Suprapubic skin (tissue), 4 donors: ENCODE data around the gene C8G. TPM values are rescaled to one million over a fixed set of nuclear protein-coding genes. Genes with fewer than 3 reads are reported as not detected.

Experiments
- DNase-seq, 2 donors: peaks; one replicate each; pipeline ENCODE4 v3.0.0-alpha.2; 2019; ENCODE audit warnings: low spot score in 2 of 2
- H3K27ac ChIP-seq: fragments of 200-600 bp; sonication (generic); one replicate; pipeline ENCODE4 v1.5.1; 2019
- H3K27me3 ChIP-seq: fragments of 200-600 bp; sonication (generic); one replicate; pipeline ENCODE4 v1.5.1; 2019
- H3K36me3 ChIP-seq: fragments of 200-600 bp; sonication (generic); one replicate; pipeline ENCODE4 v1.5.1; 2019
- H3K4me1 ChIP-seq: fragments of 200-600 bp; sonication (generic); one replicate; pipeline ENCODE4 v1.5.1; 2019
- H3K4me3 ChIP-seq: fragments of 200-600 bp; sonication (generic); one replicate; pipeline ENCODE4 v1.5.1; 2019; ENCODE audit warnings: mild to moderate bottlenecking
- H3K9me3 ChIP-seq: fragments of 200-600 bp; sonication (generic); one replicate; pipeline ENCODE4 v1.5.1; 2019
- EP300 ChIP-seq: sonication (generic); formaldehyde crosslinking; IDR thresholded peaks from one replicate; pipeline ENCODE4 v1.6.1; 2017; ENCODE audit warnings: antibody characterized with exemption
- POLR2A ChIP-seq, 2 donors: fragments of 450-650 bp; IDR thresholded peaks; one replicate each; pipeline ENCODE4 v1.6.1; 2017; ENCODE audit warnings: antibody characterized with exemption in 2 of 2, mild to moderate bottlenecking in 2 of 2, moderate library complexity in 2 of 2
- POLR2AphosphoS5 ChIP-seq, 3 donors: sonication (generic); formaldehyde crosslinking; IDR thresholded peaks; one replicate each; pipeline ENCODE4 v1.6.1; 2017; ENCODE audit warnings: antibody characterized with exemption in 3 of 3
- WGBS: methylation state at CpG from one replicate; pipeline ENCODE4 v1.1.5; 2018; 5-methylcytosine and 5-hydroxymethylcytosine counted together
- total RNA-seq, 4 donors: library from RNA; depleted of rRNA; stranded (reverse); fragments of >200 nt; gene quantifications; one replicate each; pipeline ENCODE4 v1.1.0, GENCODE V29; 2016
- TF ChIP-seq, protein P1 (sequence below), 2 donors: fragments of 200-600 bp in 1 of 2; fragments of 450-650 bp in 1 of 2; sonication (generic) in 1 of 2; IDR thresholded peaks; one replicate each; pipeline ENCODE4 v1.5.1; 2016 to 2019; ENCODE audit warnings: antibody characterized with exemption in 2 of 2, mild to moderate bottlenecking in 1 of 2, moderate library complexity in 1 of 2

The C8G gene
- total RNA-seq, 4 donors from 2014 or later: 2.7 TPM; not detected in 3

DNA sequence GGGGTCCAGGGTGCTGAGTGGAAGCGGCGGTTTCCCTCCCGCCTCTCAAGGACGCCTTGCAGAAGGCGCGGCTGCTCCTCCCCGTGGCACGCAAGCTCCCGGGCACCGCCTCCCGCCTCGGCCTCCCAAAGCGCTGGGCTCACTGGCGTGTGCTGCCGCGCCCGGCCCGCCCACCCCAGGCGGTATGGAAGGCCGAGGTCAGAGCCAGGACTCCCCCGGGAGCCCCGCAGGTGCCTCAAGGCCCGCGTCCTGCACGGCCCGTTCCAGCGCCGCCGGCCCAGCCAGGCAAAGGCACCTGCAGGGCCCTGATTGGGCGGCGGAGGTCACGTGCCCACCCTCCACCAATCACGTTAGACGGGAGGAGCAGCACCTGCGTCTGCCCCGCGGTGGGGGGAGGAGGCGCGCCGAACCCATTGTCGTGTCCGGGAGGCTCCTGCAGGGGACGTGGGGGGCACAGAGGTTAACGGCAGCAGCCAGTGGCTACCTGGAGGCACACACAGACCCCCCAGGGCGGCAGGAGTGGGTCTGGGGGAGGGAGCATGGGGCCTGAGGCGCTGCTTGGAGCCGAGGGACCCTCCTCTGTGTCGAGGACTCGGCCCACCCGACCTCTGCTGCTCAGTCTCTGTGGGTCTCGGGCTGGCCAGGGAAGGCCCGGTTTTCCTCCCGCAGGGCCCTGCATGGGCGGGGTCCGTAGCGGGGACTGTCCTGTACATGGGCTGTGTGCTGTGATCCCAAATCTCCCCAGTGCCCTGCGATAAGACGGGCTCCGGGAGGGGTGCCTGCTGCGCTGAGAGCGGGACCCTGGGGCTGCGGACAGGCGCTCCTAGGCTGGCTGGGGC is 5.0 kb downstream of the C8G start:
- peak overlapping the region; percentile 49 for H3K27ac ChIP-seq
- peaks cover 34% of the 10 kb centered on the region for H3K4me1 ChIP-seq
- H3K9me3 ChIP-seq: no peaks in the 10 kb centered on the region
- H3K27me3 ChIP-seq: no peaks in the 10 kb centered on the region
- peak; percentile 97 for DNase-seq
- TF ChIP-seq, protein P1, sequence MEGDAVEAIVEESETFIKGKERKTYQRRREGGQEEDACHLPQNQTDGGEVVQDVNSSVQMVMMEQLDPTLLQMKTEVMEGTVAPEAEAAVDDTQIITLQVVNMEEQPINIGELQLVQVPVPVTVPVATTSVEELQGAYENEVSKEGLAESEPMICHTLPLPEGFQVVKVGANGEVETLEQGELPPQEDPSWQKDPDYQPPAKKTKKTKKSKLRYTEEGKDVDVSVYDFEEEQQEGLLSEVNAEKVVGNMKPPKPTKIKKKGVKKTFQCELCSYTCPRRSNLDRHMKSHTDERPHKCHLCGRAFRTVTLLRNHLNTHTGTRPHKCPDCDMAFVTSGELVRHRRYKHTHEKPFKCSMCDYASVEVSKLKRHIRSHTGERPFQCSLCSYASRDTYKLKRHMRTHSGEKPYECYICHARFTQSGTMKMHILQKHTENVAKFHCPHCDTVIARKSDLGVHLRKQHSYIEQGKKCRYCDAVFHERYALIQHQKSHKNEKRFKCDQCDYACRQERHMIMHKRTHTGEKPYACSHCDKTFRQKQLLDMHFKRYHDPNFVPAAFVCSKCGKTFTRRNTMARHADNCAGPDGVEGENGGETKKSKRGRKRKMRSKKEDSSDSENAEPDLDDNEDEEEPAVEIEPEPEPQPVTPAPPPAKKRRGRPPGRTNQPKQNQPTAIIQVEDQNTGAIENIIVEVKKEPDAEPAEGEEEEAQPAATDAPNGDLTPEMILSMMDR (IDR thresholded peaks at IDR 0.05): no peak
- TF ChIP-seq POLR2A (IDR thresholded peaks at IDR 0.05): peak in 1 of 2 donors; percentile 16
- no peak for TF ChIP-seq EP300
- no peak for TF ChIP-seq POLR2AphosphoS5 (IDR thresholded peaks at IDR 0.05)
- H3K36me3 ChIP-seq: no peaks in the 10 kb centered on the region
- peak overlapping the region; percentile 59 for H3K4me3 ChIP-seq
- 0% methylated on average over 4 of the region's 63 CpGs for whole genome bisulfite sequencing

GRCh38 chr9:136950656-136951276 is 5.7 kb downstream of the C8G start:
- Histone ChIP-seq H3K9me3 (no peaks in the 10 kb centered on the region), H3K27me3 (no peaks in the 10 kb centered on the region), H3K4me1 (peaks cover 32% of the 10 kb centered on the region), H3K4me3 (peak overlapping the region; percentile 59), H3K36me3 (no peaks in the 10 kb centered on the region), H3K27ac (peak overlapping the region; percentile 49)
- TF ChIP-seq EP300: no peak
- no peak for TF ChIP-seq POLR2A (IDR thresholded peaks at IDR 0.05)
- TF ChIP-seq, protein P1 (IDR thresholded peaks at IDR 0.05): no peak
- no peak for TF ChIP-seq POLR2AphosphoS5 (IDR thresholded peaks at IDR 0.05)
- no peak for DNase-seq
- WGBS: 59% methylated on average over 4 of the region's 9 CpGs

- no peaks in the 10 kb centered on the region for H3K27me3 ChIP-seq
- WGBS: 88% methylated on average over 10 of the region's 14 CpGs
- no peak within 1 kb of the TSS for H3K27ac ChIP-seq
- H3K9me3 ChIP-seq: no peaks in the 10 kb centered on the region
- no peak within 1 kb of the TSS for H3K4me3 ChIP-seq
- TF ChIP-seq POLR2A (IDR thresholded peaks at IDR 0.05): no peak
- no peak for TF ChIP-seq POLR2AphosphoS5 (IDR thresholded peaks at IDR 0.05)
- no peak for TF ChIP-seq EP300
- TF ChIP-seq, protein P1 (IDR thresholded peaks at IDR 0.05): no peak
- H3K4me1 ChIP-seq: peaks cover 32% of the 10 kb centered on the region
- DNase-seq: no peak
- H3K36me3 ChIP-seq: no peaks in the 10 kb centered on the region
Measured at GRCh38 chr9:136951541-136952320, 6.7 kb downstream of the C8G start, which contains the start of gene LCN12. Gene LCN12, plus strand, starts transcription at chr9:136952273. Its CDS starts 55 bp downstream, at chr9:136952328.

DNA sequence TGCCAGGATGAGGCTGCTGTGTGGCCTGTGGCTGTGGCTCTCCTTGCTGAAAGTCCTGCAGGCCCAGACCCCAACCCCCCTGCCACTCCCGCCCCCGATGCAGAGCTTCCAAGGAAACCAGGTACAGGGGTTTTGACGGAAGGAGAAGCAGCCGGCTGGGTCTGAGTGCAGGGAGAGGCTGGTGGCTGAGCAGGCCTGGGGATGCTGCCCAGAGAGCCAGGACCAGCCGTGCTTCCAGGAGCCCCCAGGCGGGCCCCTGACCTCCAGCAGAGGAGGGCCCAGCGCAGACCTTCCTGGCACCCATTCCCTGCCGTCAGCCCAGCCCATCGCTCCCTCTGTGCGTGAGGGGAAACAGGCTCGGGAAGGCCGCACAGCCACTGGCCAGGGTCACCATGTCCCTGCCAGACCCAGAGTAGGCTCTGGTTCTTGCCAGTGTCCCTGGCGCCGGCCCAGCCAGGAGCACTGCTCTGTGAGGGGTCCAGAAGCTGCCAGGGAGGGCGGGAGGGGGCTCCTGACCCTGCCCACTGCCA is 7.3 kb downstream of the C8G start:
- Histone ChIP-seq H3K4me1 (peaks cover 29% of the 10 kb centered on the region), H3K36me3 (no peaks in the 10 kb centered on the region), H3K27ac (no peak overlapping the region), H3K27me3 (no peaks in the 10 kb centered on the region), H3K4me3 (no peak overlapping the region), H3K9me3 (no peaks in the 10 kb centered on the region)
- WGBS: 58% methylated on average over 9 of the region's 15 CpGs
- TF ChIP-seq POLR2A (IDR thresholded peaks at IDR 0.05): no peak
- TF ChIP-seq POLR2AphosphoS5 (IDR thresholded peaks at IDR 0.05): no peak
- TF ChIP-seq, protein P1 (IDR thresholded peaks at IDR 0.05): no peak
- TF ChIP-seq EP300: no peak
- DNase-seq: no peak
